HG02642 (cell line): ENCODE measurements around the gene TMEM125.

Experiments
- ATAC-seq: cut with Tn5 transposase; IDR thresholded peaks from one replicate; pipeline ENCODE4 v1.9.1; 2021; ENCODE audit warnings: mild to moderate bottlenecking; ENCODE audit not compliant: unreplicated experiment, poor library complexity

Gene TMEM125

GRCh38 chr1:43272576-43273571 is 3.1 kb downstream of the TMEM125 start:
- no peak for ATAC-seq

GRCh38 chr1:43273708-43274107 is 3.9 kb downstream of the TMEM125 start:
- ATAC-seq = no peak

GRCh38 chr1:43274125-43274803 is 4.5 kb downstream of the TMEM125 start:
- no peak for ATAC-seq

- ATAC-seq = no peak
Observed at GRCh38 chr1:43274804-43275180, 5.0 kb downstream of the TMEM125 start.

- ATAC-seq = no peak
Observed at GRCh38 chr1:43275826-43276620, 6.2 kb downstream of the TMEM125 start.

- no peak for ATAC-seq
Observed at GRCh38 chr1:43276673-43277072, 6.9 kb downstream of the TMEM125 start.

GRCh38 chr1:43277116-43277876 is 7.5 kb downstream of the TMEM125 start:
- no peak for ATAC-seq

- ATAC-seq = no peak
Observed at GRCh38 chr1:43279161-43279560, 9.4 kb downstream of the TMEM125 start.

GRCh38 chr1:43279666-43280065 is 9.9 kb downstream of the TMEM125 start:
- no peak for ATAC-seq

GRCh38 chr1:43280692-43281091 is 10.9 kb downstream of the TMEM125 start:
- no peak for ATAC-seq

GRCh38 chr1:43282220-43283195 is 12.7 kb downstream of the TMEM125 start:
- ATAC-seq = no peak

GRCh38 chr1:43284065-43284464 is 14.3 kb downstream of the TMEM125 start:
- ATAC-seq = no peak

- ATAC-seq = no peak
Observed at GRCh38 chr1:43284546-43285110, 14.8 kb downstream of the TMEM125 start.

- ATAC-seq = no peak
Observed at GRCh38 chr1:43285269-43285990, 15.6 kb downstream of the TMEM125 start, which contains the start of gene C1orf210. C1orf210 (minus strand) TSS chr1:43285581; CDS start chr1:43283270, 2,311 bp downstream.

GRCh38 chr1:43286115-43286514 is 16.3 kb downstream of the TMEM125 start:
- ATAC-seq = no peak

- no peak for ATAC-seq
Observed at GRCh38 chr1:43286533-43286932, 16.8 kb downstream of the TMEM125 start.

- ATAC-seq = no peak
Observed at GRCh38 chr1:43288058-43288784, 18.4 kb downstream of the TMEM125 start.
